ENCODE data around the gene ZC3H15. TPM values are rescaled to one million over a fixed set of nuclear protein-coding genes. Genes with fewer than 3 reads are reported as not detected.
"Not testable (repeated sequence)": the region's sequence is repeated elsewhere in the genome, so short reads cannot be mapped to it uniquely, and the experiment has no call there.

Gene ZC3H15
- 60.2 and 69.7 TPM in 2 replicates for total RNA-seq (2014; rRNA removed; shearing (Covaris generic))

GRCh38 chr2:186485871-186486650 lies at the start of gene ZC3H15:
TSS of gene ZC3H15 (plus strand) at chr2:186486260. CDS start at chr2:186486383, 123 bp downstream.
- DNase-seq (ENCODE audit: low read depth): peak; percentile 97

DNA sequence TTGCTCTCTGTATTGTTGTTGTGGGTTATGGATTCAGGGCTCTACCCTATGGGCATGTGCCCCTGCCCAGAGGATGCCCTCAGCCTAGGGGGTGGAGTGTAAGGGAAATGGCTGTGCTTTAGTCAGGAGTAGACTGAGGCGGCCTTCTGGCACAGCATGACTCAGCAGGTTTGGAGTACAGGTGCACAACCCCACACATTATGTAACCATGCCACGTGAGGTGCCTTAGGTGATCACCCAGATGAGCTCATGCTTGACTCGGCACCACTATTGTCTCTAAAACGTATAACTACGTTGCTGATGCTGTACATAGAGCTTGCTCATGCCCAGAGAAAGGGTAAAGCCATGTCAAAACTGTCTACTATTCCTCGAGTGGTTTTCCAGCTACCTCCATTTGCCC lies 48.3 kb upstream of the ZC3H15 start:
- DNase-seq (ENCODE audit: low read depth): no peak

GRCh38 chr2:186439673-186440095 lies 46.4 kb upstream of the ZC3H15 start:
- not testable (repeated sequence) for DNase-seq (ENCODE audit: low read depth)

DNA sequence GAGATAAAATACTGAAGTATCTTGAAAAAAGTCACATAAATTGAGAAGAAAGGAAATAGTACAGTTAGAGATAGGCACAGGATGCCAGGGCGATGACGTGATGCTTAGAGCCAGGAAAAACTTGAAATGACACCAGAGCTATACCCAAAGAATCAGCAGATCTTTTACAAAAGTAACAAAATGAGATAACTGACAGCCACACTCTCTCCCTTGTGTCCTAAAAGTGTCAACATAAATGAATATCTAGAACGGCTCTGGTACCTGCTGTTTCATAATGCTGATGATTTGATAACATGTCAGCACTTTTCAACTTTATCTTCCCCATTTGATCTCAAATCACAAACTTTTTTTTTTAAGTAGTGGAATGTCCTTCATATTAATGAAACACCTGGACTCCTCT lies 45.6 kb upstream of the ZC3H15 start:
- no peak for DNase-seq (ENCODE audit: low read depth)

GRCh38 chr2:186442885-186443284 lies 43.2 kb upstream of the ZC3H15 start:
- no peak for DNase-seq (ENCODE audit: low read depth)

GRCh38 chr2:186443851-186444250 lies 42.2 kb upstream of the ZC3H15 start:
- no peak for DNase-seq (ENCODE audit: low read depth)

DNA sequence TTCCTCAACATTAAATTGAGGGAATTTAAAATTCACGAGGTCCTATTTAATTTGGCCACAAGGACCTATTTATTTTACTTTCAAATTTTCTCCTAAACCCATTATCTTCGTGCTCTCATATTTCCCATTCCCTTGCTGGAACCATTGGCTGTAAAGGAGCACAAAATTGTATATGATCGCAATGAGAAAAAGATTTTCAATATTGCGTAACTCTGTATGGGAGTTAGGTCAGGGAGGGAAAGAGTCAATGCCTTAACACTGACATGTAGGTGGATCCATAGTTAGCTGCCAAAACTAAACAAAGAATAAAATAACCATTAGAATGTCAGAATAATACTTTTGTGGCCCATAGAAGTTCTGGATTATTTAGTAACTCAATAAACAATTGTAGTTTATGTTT lies 40.6 kb upstream of the ZC3H15 start:
- no peak for DNase-seq (ENCODE audit: low read depth)

GRCh38 chr2:186455613-186456012 lies 30.4 kb upstream of the ZC3H15 start:
- DNase-seq (ENCODE audit: low read depth): no peak

- peak; percentile 70 for DNase-seq (ENCODE audit: low read depth)
These were observed 29.1 kb upstream of the ZC3H15 start for GRCh38 chr2:186456941-186457340.

GRCh38 chr2:186457908-186458307 lies 28.2 kb upstream of the ZC3H15 start:
- no peak for DNase-seq (ENCODE audit: low read depth)

GRCh38 chr2:186459009-186459408 lies 27.1 kb upstream of the ZC3H15 start:
- peak; percentile 24 for DNase-seq (ENCODE audit: low read depth)

DNA sequence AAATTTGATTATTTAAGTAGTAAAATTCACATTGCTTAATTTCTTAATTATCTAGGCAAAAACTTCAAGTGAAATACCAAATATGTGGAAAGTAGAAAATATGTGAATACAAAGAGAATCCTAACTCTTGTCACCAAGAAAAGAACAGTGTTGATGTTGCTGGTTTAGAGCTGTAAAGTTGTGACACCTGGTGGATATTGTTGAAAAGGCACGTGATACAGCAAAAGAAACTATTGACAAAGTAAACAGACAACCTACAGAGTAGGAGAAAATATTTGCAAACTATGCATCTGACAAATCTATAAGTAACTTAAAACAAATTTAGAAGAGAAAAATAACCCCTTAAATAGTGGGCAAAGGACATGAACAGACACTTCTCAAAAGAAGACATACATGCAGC lies 25.6 kb upstream of the ZC3H15 start:
- DNase-seq (ENCODE audit: low read depth): peak; percentile 17

DNA sequence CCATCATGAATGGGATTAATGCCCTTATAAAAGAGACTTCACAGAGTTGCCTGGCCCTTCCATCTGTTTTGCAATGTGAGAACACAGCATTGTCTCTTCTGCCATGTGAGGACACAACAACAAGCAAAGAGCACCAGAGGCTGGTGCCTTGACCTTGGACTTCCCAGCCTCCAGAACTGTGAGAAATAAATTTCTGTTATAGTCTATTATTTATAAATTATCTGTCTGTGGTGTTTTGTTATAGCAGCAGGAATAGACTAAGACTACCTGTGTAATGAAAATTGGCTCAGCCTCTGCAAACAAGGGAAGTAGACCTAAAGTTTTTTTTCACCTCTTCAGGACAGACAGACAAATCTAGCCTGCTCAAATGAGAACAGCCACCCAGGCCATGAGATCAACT lies 19.3 kb upstream of the ZC3H15 start:
- no peak for DNase-seq (ENCODE audit: low read depth)

DNA sequence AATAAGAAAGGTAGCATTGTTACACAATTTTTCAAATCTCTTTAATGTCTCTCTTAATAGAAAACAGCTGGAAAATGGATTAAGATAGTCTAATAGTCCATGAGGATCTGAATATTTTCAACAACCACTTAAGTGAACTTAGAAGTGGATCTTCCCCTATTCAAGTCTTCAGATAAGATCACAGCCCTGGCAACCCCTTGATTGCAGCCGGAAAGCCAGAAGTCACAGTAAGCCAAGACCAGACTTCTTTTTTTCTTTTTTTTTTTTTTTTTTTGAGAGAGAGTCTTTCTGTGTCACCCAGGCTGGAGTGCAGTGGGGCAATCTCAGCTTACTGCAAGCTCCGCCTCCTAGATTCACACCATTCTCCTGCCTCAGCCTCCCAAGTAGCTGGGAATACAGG lies 18.6 kb upstream of the ZC3H15 start:
- no peak for DNase-seq (ENCODE audit: low read depth)

- not testable (repeated sequence) for DNase-seq (ENCODE audit: low read depth)
These were observed 13.2 kb upstream of the ZC3H15 start for GRCh38 chr2:186472722-186473493.

DNA sequence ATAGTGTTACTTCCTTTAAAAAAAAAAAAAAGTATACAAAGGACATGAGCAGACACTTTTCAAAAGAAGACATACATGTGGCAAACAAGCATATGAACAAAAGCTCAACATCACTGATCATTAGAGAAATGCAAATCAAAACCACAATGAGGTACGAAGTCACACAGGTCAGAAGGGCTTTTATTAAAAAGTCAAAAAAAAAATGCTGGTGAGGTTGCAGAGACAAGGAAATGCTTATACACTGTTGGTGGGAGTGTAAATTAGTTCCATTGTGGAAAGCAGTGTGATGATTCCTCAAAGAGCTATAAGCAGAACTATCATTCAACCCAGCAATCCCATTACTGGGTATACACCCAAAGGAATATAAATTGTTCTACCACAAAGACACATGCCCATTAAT lies 11.8 kb upstream of the ZC3H15 start:
- not testable (repeated sequence) for DNase-seq (ENCODE audit: low read depth)

DNA sequence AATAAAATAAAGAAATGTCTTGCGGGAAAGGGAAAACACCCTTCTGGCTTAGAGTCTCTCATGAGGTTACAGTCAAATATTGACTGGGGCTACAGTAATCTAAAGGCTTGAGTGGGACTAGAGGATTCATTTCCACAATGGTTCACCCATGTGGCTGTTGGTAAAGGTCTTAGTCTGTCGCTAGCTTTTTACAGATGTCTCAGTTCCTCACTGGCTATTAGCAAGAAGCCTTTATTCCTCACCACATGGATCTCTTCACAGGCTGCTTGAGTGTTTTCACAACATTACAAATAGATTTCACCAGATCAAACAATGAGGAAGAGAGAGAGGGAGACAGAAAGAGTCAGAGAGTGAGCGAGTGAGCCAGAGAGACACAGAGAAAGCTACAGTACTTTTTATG lies 8.3 kb upstream of the ZC3H15 start:
- no peak for DNase-seq (ENCODE audit: low read depth)

DNA sequence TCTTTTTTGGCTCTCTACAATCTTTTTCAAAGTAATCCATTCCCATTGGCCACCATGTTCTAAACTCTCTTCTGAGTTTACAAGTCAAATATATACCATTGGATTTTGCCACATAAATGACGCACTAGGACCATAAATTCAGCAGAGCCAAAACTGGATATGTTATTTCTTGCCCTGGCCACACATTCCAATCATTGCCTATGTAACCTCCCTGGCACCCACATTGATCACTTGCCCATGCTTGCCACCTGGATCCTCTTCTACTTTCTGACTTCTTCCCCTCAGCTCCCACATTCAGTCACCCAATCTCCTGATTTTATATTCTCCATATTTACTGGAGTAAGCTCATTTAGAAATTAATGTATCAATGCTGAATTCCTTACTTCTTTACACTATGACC lies 5.1 kb upstream of the ZC3H15 start:
- DNase-seq (ENCODE audit: low read depth): no peak

DNA sequence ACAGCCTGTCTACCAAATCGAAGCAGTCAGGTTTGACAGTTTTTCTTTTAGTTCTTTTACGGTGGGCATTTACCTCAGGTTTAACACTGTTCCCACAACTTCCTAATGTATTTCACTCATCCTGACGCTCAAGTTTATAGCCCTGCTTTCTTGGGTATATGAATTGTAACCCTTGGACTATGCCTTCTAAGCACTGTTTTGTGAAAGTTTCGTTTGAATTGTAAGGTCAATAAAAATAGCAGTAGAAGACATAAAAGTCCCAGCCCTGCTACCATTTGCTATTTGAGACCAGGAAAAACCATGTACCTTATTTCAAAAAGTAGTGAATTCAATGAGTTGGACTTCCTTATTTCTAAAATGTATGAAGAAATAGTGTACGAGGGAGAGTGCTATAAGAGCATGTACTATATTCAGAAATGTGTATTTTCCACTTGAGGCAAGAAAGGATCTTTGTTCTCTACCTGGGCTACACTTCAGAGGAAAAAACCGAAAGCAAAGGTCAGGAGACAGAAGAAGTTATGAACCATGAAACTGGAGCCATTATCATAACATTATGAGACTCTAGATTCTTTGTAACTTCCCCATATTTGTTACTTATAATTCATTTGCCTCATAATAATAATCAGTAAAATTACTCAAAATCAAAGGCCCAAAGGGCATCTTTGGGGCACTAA lies 1.9 kb upstream of the ZC3H15 start:
- DNase-seq (ENCODE audit: low read depth): no peak

GRCh38 chr2:186485576-186485870 lies 537 bp upstream of the ZC3H15 start:
- DNase-seq (ENCODE audit: low read depth): no peak

GRCh38 chr2:186486651-186487647 lies 889 bp downstream of the ZC3H15 start:
- DNase-seq (ENCODE audit: low read depth): peak; percentile 16

Data from M059J (cell line).